Amygdala (tissue), 56 donors: ENCODE measurements around the gene YDJC.
"Not testable (repeated sequence)": the region's sequence is repeated elsewhere in the genome, so short reads cannot be mapped to it uniquely, and the experiment has no call there.

Experiments used
- DNase-seq, 56 donors: peaks; one replicate each; lab custom pipeline; 2025; lab: John Stamatoyannopoulos, UW

YDJC gene

GRCh38 chr22:21629255-21630149 is at the start of gene YDJC:
Gene YDJC, minus strand, starts transcription at chr22:21630022. Its CDS starts 8 bp downstream, at chr22:21630014.
- DNase-seq = peak in 54 of 56 donors; percentile 23 to 94 (median 78)

GRCh38 chr22:21679383-21679782 is 49.6 kb upstream of the YDJC start:
- no peak for DNase-seq

- not testable (repeated sequence) for DNase-seq
These were observed 49.0 kb upstream of the YDJC start for GRCh38 chr22:21678842-21679241.

- no peak for DNase-seq
These were observed 48.0 kb upstream of the YDJC start for GRCh38 chr22:21677606-21678443.

GRCh38 chr22:21674638-21675245 is 44.9 kb upstream of the YDJC start:
- no peak for DNase-seq

- DNase-seq = no peak
These were observed 43.9 kb upstream of the YDJC start for GRCh38 chr22:21673534-21674321.

GRCh38 chr22:21672107-21672629 is 42.3 kb upstream of the YDJC start:
- DNase-seq = no peak

- DNase-seq = no peak
These were observed 39.2 kb upstream of the YDJC start for GRCh38 chr22:21669026-21669425.

- no peak for DNase-seq
These were observed 37.0 kb upstream of the YDJC start for GRCh38 chr22:21666786-21667185.

GRCh38 chr22:21665047-21665851 is 35.4 kb upstream of the YDJC start:
- peak in 1 of 56 donors; percentile 2 for DNase-seq

GRCh38 chr22:21663738-21664137 is 33.9 kb upstream of the YDJC start:
- no peak for DNase-seq

GRCh38 chr22:21661991-21662390 is 32.2 kb upstream of the YDJC start:
- DNase-seq = no peak

GRCh38 chr22:21660904-21661303 is 31.1 kb upstream of the YDJC start:
- DNase-seq = no peak

GRCh38 chr22:21659864-21660525 is 30.2 kb upstream of the YDJC start:
- no peak for DNase-seq

GRCh38 chr22:21657360-21658032 is 27.7 kb upstream of the YDJC start:
- DNase-seq = peak in 20 of 56 donors; percentile 6 to 56 (median 22)

GRCh38 chr22:21657020-21657359 is 27.2 kb upstream of the YDJC start:
- no peak for DNase-seq

GRCh38 chr22:21652547-21653545 is 23.0 kb upstream of the YDJC start:
- DNase-seq = no peak
